ENCODE results near the gene ACCSL.

DNA sequence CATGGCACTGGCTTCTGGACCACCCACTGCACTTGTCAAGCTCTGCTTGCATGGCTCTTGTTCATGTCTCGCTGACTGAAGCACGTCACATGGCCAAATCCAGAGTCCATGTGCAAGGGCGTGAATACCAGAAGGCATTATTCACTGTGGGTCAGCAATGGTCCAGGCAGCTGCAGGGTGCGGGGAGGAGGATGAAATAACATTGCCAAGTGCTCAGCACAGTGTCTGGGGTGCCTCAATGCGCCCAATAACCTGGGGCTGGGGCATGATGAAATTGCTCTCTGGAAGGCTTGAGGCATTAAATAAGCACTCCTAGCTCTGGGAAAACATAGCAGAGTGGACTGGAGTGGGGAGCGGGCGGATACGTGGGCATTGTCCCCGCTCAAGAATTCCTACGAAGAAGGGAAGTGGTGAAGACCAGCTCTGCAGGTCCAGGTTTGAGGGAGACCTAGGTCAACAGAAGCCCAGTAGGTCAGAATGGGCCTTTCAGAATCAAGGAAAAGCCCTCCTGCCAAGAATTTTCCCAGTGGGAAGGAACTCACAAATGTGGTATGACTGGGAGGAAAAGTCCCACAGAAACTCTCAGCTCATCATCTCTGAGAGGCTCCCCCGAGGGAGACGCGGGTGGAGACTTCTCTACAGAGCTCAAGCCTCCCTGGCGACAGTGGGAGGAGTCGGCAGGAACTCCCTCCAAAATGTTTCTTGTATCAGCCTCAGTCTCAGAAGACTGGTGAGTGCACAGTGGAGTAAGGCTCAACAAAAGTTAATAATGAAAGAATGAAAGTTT, 15.3 kb upstream of the ACCSL start:
- TF ChIP-seq POLR2A (IDR thresholded peaks at IDR 0.05; ENCODE audit: low read length) (no peak), GATA1 (IDR thresholded peaks at IDR 0.05; ENCODE audit: low read depth, low read length) (no peak)

Data from erythroblast (primary cell).